GM19467 (cell line): ENCODE data around the gene VCX3A.
"Not testable (repeated sequence)": the region's sequence is repeated elsewhere in the genome, so short reads cannot be mapped to it uniquely, and the experiment has no call there.

Experiments
- ATAC-seq: cut with Tn5 transposase; IDR thresholded peaks from one replicate; pipeline ENCODE4 v1.9.1; 2021; ENCODE audit warnings: mild to moderate bottlenecking, moderate library complexity; ENCODE audit not compliant: unreplicated experiment

Gene VCX3A

GRCh38 chrX:6535018-6535417 is at the start of gene VCX3A:
Gene VCX3A (minus strand): TSS chrX:6535118. CDS start chrX:6534497, 621 bp downstream.
- not testable (repeated sequence) for ATAC-seq

DNA sequence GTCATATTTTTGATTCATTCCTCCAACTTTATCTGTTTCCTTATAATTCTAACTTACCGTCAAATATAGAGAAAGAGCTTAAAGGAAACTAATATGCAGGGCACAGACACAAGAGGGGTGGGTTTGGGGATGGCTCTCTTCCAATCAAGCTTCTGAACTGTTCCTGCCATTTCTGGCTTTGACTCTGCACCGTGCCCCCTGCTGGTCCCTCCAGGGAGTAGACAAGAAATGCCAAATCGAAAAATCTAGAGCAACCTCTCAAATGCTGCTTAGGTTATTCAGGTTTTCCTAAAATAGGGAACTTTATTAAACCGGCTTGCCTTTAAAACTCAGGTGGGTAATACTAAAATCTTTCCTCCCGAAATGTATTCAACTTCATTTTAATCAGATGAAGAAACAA is 39.8 kb upstream of the VCX3A start:
- no peak for ATAC-seq

DNA sequence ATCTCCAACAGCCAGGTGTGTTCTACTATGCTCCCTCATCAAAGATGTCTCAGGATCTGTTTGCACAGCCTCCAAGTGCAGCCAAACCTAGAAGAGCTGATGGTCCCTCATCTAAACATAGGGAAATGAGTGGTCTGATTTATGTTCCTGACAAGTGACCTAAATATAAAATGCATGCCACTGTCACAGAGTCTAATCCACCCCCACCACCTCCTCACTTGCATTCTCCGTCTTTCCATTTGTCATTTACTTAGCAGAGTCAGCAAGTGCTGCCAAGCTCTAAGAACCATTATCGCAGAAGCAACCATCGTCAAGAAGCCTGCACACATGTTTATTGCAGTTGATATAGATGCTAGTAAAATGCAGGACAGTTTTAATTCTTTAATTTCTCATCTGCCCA is 33.1 kb upstream of the VCX3A start:
- ATAC-seq, result no peak

GRCh38 chrX:6558979-6559378 is 24.1 kb upstream of the VCX3A start:
- ATAC-seq, result no peak

DNA sequence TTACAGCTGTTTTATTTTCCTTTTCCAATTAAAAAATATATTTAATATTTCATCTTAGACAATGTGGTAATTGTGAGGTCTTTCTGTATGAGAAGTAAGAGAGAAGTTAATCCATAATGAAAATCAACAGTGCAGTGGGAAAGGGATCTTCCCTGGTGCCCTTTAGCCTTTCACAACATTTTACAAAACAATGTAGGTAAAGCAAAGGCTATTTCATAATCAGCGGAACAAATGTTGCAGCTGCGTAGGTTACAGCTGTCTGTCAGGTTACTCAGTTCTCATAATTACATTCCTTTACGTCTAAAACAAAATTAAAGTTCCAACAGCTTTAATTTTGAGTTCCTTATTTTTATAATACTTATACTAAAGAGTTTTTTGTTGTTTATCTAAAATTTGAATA is 22.8 kb upstream of the VCX3A start:
- ATAC-seq, result no peak

GRCh38 chrX:6550999-6551398 is 16.1 kb upstream of the VCX3A start:
- no peak for ATAC-seq

DNA sequence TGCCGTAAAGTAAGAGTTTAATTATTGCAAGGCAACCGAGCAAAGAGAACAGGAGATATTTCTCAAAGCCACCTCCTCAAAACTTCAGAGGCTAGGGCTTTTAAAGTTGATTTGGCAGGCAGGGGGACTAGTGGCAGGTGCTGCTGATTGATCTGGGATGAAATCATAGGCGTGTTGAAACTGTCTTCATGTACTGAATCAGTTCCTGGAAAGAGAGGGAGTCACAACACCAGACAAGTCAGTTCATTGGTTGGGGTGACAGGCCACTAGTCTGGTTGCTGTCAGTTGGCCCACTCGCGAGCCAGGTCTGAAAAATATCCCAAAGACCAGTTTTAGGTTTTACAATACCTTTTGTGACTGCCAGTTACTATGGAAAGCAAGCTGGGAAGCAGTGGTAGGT is 10.8 kb upstream of the VCX3A start:
- ATAC-seq, result no peak

GRCh38 chrX:6526564-6527136 is 8.3 kb downstream of the VCX3A start:
- ATAC-seq, result no peak

- ATAC-seq, result no peak
Observed at GRCh38 chrX:6517376-6517775, 17.5 kb downstream of the VCX3A start.

DNA sequence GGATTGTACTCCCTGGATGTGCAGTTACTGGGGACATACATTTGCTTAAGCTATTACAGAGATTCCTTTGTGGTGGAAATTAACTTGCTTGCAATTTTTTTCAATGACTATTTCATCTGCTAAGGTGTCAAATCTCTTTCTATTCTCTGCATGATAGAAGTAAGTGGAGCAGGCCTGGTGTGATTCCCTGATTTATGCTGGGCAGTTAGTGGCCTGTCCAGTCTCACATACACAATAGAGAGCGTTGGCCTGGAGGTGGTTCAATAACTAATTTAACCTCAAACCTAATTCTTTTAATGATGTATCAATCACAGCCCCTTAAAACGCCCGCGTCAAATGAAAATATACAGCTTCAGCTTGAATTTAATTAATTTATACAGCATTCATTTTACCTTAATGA is 28.5 kb downstream of the VCX3A start:
- ATAC-seq, result no peak

GRCh38 chrX:6505960-6506359 is 29.0 kb downstream of the VCX3A start:
- ATAC-seq, result no peak

GRCh38 chrX:6500719-6501118 is 34.2 kb downstream of the VCX3A start:
- no peak for ATAC-seq

GRCh38 chrX:6498324-6498723 is 36.6 kb downstream of the VCX3A start:
- ATAC-seq, result no peak
